ENCODE measurements around the gene NRROS.
"Not testable (repeated sequence)": the region's sequence is repeated elsewhere in the genome, so short reads cannot be mapped to it uniquely, and the experiment has no call there.

NRROS gene

GRCh38 chr3:196639483-196640296, at the start of gene NRROS:
TSS of gene NRROS (plus strand) at chr3:196639694. CDS start at chr3:196654540, 14,846 bp downstream.
- DNase-seq (ENCODE audit: insufficient read length, low spot score) (peak; percentile 71), FAIRE-seq (no peak)
- TF ChIP-seq POLR2A (IDR thresholded peaks at IDR 0.05; ENCODE audit: low read depth, low read length) = no peak

DNA sequence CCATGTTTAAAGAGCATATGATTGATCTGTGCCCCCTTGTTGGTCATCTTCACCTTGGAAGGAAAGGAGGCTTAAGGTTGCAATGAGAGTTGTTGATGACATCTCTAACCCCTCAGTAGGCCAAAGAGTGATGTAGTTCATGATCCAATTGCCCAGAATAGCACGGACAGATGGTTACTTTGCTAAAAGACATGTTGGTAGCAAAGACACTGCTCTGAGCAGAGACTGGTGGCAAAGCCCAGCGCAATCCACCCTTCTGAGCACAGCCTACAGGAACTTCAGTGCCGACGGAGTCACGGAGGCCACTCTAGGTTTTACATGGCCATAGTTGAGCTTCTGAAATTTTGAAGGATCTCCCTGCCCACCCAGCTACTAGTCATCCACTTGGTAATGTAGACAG, 49.2 kb upstream of the NRROS start:
- FAIRE-seq (peak; percentile 52), DNase-seq (ENCODE audit: insufficient read length, low spot score) (no peak)
- no peak for TF ChIP-seq POLR2A (IDR thresholded peaks at IDR 0.05; ENCODE audit: low read depth, low read length)

- FAIRE-seq = no peak
- DNase-seq (ENCODE audit: insufficient read length, low spot score) = no peak
- TF ChIP-seq POLR2A (IDR thresholded peaks at IDR 0.05; ENCODE audit: low read depth, low read length) = no peak
Measured at GRCh38 chr3:196596355-196596754, 43.1 kb upstream of the NRROS start.

- FAIRE-seq; DNase-seq (ENCODE audit: insufficient read length, low spot score): not testable (repeated sequence)
Measured at GRCh38 chr3:196597971-196598733, 41.3 kb upstream of the NRROS start.

- DNase-seq (ENCODE audit: insufficient read length, low spot score) (no peak), FAIRE-seq (no peak)
- TF ChIP-seq POLR2A (IDR thresholded peaks at IDR 0.05; ENCODE audit: low read depth, low read length) = no peak
Measured at GRCh38 chr3:196599734-196600128, 39.8 kb upstream of the NRROS start.

GRCh38 chr3:196600359-196600758, 39.1 kb upstream of the NRROS start:
- DNase-seq (ENCODE audit: insufficient read length, low spot score) = no peak
- no peak for FAIRE-seq
- no peak for TF ChIP-seq POLR2A (IDR thresholded peaks at IDR 0.05; ENCODE audit: low read depth, low read length)

GRCh38 chr3:196602673-196603072, 36.8 kb upstream of the NRROS start:
- FAIRE-seq (no peak), DNase-seq (ENCODE audit: insufficient read length, low spot score) (no peak)
- no peak for TF ChIP-seq POLR2A (IDR thresholded peaks at IDR 0.05; ENCODE audit: low read depth, low read length)

DNA sequence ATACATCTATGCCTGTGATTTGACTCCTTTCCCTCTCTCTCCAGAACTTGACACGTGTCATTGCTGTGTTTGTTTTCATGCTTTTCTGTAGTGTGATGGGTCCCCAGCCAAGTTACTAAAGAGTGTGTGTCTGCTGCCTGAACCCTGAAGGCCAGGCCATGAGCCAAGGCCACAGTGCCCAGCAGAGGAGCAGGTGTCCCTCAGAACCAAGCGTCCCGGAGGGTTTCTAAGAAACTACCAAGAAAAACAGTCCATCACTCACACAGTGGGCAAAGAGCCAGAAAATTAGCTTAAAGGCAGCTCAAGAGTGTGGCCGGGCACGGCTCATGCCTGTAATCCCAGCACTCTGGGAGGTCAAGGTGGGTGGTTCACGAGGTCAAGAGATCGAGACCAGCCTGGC, 35.8 kb upstream of the NRROS start:
- no peak for TF ChIP-seq POLR2A (IDR thresholded peaks at IDR 0.05; ENCODE audit: low read depth, low read length)
- FAIRE-seq (no peak), DNase-seq (ENCODE audit: insufficient read length, low spot score) (no peak)

- no peak for DNase-seq (ENCODE audit: insufficient read length, low spot score)
- no peak for FAIRE-seq
- no peak for TF ChIP-seq POLR2A (IDR thresholded peaks at IDR 0.05; ENCODE audit: low read depth, low read length)
Measured at GRCh38 chr3:196604548-196604947, 34.9 kb upstream of the NRROS start.

- no peak for TF ChIP-seq POLR2A (IDR thresholded peaks at IDR 0.05; ENCODE audit: low read depth, low read length)
- FAIRE-seq (no peak), DNase-seq (ENCODE audit: insufficient read length, low spot score) (no peak)
Measured at GRCh38 chr3:196608693-196609092, 30.8 kb upstream of the NRROS start.

GRCh38 chr3:196609343-196609775, 30.1 kb upstream of the NRROS start:
- no peak for TF ChIP-seq POLR2A (IDR thresholded peaks at IDR 0.05; ENCODE audit: low read depth, low read length)
- DNase-seq (ENCODE audit: insufficient read length, low spot score) (peak; percentile 89), FAIRE-seq (peak; percentile 92)

GRCh38 chr3:196609805-196610515, 29.5 kb upstream of the NRROS start:
- DNase-seq (ENCODE audit: insufficient read length, low spot score) (no peak), FAIRE-seq (no peak)
- TF ChIP-seq POLR2A (IDR thresholded peaks at IDR 0.05; ENCODE audit: low read depth, low read length) = no peak

DNA sequence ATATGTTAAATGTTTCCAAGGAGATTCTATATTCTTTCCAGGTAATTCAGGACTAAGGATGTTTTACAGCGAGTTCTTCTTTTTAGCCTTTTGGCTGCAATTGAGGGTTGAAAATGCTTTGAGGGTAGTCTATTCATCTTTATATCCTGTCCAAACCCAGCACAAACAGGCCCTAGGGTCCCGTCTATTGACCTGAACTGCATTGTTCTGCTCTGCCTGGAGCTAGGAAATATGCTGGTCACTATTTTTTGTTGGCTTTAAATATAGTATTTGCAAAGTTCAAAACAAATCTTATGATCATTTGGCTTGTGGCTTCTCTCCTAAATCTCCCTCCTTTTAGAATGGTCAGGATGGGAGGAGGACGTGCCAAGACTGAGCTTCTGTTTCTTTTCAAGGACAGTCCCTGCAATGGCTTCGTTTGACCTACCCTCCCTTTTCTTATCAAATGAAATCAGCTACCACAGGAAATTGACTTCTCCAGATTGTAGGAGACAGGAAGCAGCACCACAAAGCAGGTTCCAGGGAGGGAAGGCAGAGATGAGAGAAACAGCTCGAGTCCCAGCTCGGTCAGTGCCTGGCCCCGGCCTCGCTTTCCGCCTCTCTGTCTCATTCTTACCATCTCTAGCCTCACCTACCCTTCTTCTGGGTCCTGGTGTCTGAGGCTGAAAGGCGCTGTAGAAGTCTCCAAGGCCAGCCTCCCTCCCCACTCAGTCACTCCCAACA, 27.6 kb upstream of the NRROS start:
- TF ChIP-seq POLR2A (IDR thresholded peaks at IDR 0.05; ENCODE audit: low read depth, low read length) = no peak
- FAIRE-seq (peak; percentile 27), DNase-seq (ENCODE audit: insufficient read length, low spot score) (no peak)

GRCh38 chr3:196615234-196615633, 24.3 kb upstream of the NRROS start:
- not testable (repeated sequence) for FAIRE-seq; DNase-seq (ENCODE audit: insufficient read length, low spot score)

All from H54 (cell line).